HG03103 (cell line): Measurements from ENCODE around the gene KCNT1.

Experiments
- ATAC-seq: cut with Tn5 transposase; IDR thresholded peaks from one replicate; pipeline ENCODE4 v1.9.1; 2021; ENCODE audit warnings: low read depth; ENCODE audit not compliant: unreplicated experiment

KCNT1 gene

DNA sequence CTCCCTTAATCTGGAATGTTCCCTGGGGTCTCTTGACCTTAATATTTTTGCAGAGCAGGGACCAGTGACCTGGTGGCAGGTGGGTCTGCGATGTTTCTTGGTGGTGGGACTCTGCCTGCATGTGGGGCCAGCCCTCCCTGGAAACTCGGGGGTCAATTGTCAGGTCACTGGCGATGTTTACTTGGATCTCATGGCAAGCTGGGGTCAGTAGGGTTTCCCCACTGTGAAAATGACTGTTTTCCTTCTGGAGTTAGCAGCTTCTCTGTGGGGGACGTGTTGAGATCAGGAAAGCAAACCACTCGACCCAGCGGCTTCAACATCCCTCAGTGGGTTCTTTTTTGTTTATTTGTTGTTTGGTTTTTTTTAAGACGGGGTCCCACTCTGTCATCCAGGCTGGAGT is 73.9 kb downstream of the KCNT1 start:
- ATAC-seq = no peak

DNA sequence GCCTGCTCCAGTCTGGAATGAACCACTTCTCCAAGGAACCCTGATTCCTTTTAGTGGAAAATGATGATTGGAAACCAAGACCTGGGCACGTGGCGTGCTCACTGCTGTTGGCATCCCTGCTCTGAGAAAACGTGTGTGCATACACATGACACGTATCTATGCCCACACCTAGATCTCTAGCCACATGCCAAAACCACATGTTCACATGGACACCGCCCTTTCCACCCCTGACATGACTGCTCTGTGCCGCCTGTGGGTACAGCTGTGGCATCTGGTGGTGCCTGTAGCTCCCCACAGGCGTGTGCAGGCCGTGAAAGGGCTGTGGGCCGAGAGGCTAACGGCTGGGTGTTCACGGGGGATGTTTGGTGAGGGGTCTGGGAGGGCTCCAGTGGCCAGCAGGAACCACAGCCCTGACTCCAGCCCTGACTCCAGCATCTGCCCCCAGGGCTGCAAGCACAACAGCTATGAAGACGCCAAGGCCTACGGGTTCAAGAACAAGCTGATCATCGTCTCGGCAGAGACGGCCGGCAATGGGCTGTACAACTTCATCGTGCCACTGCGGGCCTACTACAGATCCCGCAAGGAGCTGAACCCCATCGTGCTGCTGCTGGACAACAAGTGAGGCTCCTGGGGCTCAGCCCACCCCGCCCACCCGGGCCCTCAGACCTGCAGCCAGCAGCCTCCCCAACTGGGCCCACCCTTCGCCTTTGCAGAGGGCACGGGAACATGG is 75.1 kb downstream of the KCNT1 start:
- no peak for ATAC-seq

DNA sequence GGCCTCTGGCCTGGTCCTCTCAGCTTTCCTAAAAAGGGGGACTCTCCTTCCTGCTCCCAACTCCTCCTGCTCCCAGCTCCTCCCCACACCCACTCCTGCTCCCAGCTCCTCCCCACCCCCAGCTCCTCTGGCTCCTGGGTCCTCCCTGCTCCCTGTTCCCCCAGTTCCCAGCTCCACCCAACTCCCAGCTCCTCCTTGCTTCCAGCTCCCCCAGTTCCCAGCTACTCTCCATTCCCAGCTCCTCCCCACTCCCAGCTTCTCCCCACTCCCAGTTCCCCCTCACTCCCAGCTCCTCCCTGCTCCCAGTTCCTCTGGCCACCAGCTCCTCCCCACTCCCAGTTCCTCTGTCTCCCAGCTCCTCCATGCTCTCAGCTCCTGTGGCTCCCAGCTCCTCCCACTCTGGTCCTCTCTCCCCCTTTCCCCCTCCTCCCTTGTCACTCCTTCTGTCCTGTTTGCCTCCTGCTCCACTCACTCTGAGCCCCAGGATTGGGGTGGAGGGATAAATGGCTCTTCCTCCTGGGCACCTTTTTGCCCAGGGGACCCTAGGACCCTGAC is 75.7 kb downstream of the KCNT1 start:
- no peak for ATAC-seq

DNA sequence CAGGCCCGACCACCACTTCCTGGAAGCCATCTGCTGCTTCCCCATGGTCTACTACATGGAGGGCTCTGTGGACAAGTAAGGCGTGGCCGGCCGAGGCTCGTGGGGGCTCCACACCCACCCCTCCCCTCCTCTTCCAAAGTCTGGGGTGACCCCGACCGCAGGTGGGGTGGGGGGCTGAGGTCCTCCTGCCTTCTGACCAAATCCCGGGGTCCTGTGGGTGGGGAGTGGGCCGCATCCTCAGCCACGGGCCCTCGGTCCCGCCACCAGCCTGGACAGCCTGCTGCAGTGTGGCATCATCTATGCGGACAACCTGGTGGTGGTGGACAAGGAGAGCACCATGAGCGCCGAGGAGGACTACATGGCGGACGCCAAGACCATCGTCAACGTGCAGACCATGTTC is 76.4 kb downstream of the KCNT1 start:
- ATAC-seq = no peak

DNA sequence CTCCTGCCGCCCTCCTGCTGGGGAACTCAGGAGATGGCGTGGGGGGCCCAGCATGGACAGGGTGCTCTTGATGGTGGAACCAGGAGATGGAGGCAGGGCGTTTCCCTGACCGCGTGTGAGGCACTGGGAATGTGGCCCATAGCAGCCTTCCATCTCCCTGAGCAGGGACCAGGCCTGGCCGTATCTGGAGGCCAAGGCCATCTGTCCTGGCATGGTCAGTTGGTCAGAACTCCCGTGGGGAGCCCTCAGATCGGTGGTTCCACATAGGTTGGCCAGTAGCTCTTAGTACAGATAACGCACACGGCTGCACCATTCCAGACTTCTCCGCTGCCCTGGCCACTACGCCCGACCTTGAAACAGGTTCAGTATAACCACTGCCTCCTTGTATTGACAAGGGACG is 77.6 kb downstream of the KCNT1 start:
- no peak for ATAC-seq

DNA sequence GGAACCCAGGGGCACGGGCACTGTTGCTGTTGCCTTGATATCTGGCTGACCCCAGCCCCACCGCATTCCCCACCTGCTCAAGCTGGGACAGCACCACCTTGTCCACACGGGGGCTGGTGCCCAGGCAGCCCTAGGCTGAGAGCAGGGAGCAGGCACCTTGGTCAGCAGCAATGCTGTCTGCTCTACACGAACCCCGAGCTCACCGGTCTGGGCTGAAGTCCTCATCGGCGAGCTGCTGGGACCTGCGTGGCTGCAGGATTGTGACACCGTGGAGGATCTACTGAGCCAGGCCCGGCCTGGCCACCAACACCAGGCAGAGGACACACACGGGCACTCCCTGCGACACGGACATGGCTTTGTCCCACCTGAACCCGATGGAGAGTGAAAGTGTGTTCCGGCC is 78.1 kb downstream of the KCNT1 start:
- ATAC-seq = no peak

DNA sequence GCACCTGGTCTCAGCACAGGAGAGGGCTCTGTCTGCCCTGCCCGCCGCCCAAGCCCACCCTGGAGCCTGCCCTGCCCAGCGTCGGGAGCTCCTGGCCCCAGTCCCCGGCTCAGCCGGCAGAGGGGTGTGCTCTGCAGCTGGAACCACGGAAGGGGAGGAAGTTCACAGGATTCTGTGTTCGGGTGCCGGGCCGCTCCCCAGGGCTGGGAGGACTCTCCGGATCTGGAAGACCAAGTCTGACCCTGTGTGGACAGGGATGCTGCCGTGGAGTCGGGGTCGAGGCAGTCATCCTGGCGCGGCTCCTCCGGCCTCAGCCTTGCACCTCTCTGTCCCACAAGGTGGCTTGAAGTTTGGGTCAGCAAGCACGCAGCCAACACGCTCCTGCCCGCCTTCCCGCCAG is 78.6 kb downstream of the KCNT1 start:
- ATAC-seq = no peak

DNA sequence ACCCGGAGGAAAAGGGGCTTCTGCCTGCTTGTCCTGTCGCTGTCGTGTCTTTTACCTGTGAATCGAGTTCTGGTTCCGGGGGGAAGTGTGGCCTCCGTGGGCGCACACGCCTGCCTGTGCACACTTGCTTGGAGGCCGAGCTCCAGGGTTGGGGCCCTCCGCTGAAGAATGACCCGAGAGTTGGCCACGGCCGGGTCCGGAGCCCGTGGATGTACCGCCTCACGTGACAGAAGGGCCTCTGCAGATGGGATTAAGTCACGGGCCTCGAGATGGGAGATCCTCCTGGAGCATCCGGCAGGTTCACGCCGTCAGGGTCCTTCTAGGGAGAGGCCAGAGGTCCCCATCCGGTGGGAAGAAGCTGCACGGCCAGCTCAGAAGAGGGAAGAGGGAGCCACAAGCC is 81.0 kb downstream of the KCNT1 start:
- no peak for ATAC-seq

DNA sequence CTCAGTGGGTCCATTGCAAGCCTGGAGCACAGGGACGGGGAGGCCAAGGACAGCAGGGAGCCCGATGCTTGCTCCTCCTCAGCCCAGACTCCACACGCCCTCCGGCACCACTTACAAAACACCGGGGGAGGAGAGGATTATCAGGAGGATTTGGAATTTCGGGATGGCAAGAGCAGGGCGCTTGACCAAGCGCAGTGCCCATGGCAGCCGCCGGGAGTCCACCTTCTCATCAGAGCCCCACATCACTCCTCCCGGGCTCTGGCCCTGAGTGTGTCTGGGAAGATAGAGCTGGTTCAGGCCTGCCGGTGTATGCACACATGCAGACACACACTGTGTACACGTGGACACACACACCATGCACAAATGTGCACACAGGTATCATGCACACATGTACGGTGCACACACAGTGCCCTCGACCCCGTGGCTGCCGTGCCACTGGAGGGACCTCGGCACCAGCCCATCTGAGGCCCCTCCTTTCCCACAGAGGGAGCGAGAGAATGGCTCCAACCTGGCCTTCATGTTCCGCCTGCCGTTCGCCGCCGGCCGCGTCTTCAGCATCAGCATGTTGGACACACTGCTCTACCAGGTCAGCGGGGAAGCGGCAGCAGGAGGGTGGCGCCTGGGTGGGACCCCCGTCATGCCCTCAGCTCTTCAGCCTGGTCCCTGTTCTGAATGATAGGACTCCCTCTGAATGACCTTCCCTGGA is 81.7 kb downstream of the KCNT1 start:
- ATAC-seq = no peak

DNA sequence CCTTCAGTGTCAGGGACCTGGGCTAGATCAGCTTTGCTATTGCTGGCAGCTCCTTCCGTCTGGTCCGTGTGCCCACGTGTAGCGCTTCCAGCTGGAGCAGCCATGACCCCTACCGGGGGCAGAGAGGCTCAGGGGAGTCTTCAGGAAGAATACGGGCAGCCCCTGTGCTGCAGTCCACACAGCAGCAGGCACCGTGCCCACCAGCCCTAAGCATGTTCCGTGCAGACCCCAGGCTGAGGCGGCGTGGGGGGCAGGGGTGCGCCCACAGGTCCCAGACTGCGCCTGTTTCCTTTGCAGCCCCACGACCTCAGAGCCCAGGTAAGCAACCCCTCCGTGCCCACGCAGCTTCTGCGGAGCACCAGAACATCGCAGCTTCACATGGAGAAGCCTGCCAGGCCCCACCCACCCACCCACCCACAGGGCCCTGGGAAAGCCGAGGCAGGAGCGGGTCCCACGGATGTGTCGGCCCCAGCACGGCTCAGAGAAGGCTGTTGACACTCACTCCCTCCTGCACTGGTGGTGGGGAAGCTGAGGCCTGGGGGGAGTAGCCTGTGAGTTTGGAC is 83.1 kb downstream of the KCNT1 start:
- no peak for ATAC-seq

DNA sequence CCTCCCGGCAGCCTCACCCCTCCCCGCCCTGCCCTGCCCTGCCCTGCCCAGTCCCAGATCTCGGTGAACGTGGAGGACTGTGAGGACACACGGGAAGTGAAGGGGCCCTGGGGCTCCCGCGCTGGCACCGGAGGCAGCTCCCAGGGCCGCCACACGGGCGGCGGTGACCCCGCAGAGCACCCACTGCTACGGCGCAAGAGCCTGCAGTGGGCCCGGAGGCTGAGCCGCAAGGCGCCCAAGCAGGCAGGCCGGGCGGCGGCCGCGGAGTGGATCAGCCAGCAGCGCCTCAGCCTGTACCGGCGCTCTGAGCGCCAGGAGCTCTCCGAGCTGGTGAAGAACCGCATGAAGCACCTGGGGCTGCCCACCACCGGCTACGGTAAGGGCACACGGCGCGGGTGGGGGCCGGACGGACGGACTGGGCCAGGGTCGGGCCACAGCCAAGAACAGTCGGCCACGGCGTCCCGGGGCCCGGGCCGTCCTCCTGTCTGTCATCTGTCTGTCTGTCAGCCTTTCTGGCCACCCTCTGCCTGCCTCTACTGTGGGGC is 84.2 kb downstream of the KCNT1 start:
- no peak for ATAC-seq

DNA sequence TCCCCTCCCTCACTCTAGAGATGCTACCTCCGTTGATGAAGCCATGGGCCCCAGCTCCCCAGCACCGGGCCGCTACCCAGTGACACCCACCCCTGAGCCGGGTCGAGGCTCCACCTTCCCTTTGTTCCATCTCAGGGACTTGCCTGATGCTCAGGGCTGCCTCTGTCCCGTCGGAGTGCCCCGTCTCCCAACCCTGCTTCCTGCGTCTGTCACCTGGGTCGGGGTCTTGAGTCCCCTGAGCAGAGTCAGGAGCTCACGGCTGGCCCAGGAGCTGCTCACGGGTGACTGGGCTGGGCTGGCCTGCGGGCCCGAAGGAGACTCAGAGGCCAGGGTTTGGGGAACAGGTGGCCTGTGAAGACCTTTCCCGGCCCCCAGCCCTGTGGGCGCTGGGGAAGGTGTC is 85.3 kb downstream of the KCNT1 start:
- ATAC-seq = no peak

DNA sequence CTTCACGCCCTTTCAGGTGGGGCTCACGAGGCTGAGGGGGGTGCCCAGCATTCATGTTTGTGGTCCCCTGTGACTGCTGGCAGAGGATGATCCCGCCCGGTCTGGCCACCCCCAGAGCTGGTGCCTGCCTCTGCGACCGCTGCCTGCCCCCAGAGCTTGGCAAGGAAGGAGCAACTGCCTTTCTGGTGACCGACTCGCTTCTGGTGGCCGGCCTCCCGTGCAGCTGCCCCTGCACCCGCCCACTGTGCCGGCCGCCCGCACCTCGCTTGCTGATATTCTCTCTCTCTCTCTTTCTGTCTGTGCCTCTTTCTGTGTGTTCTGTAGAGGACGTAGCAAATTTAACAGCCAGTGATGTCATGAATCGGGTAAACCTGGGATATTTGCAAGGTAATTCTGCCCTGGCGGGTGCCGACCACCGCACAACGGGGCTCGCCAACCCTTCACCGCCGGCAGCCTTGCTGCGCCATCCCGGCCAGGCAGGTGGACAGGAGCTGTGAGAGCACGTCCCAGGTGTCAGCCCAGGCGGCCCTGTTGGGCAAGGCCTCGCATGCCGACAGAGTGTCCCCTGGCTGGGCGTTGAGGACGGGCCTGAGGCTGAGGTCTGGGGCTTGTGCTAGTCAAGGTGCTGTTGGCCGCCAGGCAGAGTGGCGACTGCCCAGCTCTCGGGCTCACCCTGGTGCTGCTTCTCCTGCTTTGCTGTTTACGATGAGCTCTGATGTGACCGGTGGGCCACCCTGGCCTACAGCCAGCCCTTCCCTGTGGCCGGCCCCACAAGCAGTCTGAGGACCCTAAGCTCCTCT is 86.0 kb downstream of the KCNT1 start:
- ATAC-seq = no peak

DNA sequence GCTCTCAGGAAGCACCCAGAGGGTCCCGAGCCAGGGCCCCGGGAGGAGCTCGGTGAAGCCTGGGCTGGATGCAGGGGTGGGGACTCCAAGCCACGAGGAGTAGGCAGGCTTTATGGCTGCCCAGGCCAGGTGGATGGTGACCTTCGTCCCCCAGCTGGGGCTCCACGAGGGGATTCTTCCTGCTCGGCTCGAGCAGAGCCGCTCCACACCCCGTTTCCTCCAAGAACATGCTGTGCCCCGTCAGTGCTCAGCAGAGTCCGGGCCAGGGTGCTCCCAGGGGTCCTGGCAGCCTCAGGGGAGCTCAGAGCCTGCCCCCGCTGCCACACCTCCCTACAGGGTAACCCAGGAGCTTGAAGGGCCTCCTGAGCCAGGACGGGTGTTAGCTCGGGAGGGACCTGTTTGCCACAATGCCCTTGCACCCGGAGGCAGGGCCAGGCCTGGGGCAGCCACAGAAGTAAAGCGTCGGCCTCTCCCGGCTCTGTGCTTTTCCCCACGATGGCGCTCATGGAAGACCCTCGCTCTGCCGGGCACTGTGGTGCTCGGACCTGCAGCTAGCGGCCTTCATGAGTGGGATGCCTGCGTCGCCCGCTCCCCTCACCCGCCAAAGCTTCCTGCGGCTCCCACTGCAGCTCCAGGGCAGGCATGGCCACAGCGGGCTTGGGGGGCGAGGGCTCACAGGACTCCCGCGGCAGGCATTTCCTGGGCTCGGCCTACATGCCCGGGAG is 86.8 kb downstream of the KCNT1 start:
- no peak for ATAC-seq

DNA sequence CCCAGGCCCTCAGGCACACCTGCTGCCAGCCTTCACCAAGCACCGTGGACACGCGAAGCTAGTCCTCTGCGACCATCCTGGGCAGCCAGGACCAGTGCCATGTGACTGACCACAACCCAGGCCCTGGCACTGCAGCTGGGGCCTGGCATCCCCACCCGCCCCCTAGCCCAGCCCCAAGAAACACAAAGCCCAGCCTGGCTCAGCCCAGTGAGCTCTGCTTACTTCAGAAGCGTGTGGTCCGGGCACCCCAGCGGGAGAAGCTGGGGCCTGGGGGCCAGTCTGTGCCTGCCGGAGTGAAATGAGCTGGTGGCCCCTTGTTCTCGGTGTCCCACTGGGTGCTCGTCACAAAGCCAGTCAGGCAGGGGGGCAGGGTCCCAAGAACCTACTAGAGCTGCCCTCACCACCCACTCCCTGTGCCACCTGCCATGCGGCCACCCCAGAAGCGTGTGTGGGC is 87.9 kb downstream of the KCNT1 start:
- no peak for ATAC-seq

DNA sequence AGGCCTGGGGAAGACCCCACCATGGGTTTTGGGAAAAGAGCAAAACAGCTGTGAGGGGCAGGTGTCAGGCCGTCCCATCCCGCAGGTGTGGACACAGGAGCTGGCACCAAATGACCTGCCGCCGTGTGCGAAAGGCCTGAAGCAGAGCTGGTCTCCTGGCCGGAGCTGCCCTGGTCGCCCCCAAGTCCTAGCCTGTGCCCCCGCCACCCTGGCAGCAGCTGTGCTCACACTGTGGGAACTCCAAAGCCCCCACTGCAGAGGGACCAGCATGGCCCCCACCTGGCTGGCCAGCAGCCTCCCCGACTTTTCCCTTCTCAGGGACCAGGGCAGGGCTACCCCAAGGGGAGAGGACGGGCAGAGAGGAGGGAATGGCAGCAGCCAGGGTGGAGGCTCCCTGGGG is 88.4 kb downstream of the KCNT1 start:
- no peak for ATAC-seq

DNA sequence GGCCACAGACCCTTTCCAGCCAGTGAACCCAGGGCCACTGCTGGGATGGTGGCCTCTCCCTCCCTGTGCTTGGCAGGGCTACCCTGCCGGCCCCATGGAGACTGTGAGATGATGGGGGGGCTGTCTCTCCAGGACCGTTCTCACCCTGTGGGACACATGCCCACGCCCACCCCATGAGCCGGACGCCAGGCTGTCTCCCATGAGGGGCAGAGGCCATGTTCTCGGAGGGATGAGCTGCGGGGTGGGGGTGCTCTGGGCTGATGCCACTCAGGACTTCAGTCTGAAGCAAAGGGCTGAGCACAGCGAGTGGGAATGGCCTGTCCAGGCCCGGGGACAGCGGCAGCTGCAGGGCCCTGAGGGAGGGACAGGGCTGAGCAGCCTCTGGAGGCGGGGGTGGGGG is 88.9 kb downstream of the KCNT1 start:
- no peak for ATAC-seq

DNA sequence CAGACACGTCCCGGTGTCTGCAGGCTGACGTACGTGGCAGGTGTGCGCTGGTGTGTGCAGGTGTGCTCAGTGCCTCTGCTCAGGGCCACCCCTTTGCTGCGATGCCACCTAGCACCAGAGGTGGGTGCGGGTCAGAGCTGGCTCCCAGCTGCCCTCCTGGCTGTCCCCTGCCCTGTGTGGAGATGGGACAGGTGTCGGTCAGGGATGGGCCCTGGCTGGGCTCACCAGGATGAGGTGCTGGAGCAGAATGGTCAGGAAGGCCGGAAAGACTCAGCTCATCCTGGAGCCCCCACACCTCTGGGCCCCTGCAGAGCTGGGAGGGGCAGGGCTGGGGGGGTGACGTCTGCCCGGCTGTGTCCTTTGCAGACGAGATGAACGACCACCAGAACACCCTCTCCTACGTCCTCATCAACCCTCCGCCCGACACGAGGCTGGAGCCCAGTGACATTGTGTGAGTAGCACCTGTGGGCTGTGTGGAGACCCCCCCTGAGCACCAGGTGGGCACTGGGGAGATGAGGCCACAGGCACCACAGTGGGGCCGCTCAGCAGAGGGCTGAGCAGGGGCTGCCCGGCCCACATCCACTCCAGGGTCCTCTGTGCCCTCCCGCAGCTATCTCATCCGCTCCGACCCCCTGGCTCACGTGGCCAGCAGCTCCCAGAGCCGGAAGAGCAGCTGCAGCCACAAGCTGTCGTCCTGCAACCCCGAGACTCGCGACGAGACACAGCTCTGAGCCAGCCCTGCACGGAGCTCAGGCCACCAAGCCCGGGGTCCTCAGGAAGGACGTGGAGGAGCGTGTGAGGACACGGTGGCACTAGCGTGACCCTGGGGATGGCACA is 89.7 kb downstream of the KCNT1 start:
- no peak for ATAC-seq
